Measurements from ENCODE around the gene ATAT1.

Gene ATAT1

GRCh38 chr6:30682143-30683117, 55.8 kb downstream of the ATAT1 start:
- no peak for DNase-seq (ENCODE audit: low read depth, low spot score)

DNA sequence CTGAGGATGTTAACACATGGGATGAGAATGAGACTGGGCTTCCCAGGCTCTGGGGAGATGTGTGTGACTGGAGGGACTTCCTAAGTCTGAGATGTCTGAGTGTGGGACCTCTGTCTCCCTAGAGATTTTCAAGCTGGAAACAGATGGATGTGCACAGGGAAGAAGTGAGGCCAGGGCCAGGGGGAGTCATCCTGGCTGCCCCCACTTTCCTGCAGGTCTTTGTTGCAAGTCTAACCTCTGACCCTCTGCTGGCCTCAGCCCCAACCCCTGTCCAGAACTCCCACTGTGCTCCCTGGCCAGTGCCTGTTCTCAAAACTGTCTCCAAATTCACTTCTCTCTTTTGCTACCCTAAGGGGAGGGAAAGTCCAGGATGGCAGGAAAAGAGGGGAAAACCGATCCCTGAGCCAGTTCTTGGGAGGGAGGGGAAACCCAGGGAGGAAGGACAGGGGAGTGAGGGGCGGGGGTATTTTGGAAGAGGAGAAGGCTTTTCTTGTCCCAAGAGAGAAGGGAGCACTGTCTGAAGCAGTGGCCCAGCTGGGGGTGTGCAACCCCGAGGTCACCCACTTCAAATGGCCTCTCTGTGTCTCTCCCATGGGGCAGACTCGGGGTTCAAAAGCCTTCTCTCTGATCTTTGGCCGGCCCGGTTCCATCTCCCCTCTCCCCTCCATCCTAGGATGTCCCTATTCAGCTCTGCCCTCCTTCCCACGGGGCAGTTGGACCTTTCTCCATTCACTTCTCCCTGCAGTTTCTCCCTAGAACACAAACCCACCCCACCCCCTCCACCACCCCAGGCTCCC, 56.7 kb downstream of the ATAT1 start:
- H3K27ac ChIP-seq: peak overlapping the region; percentile 98
- DNase-seq (ENCODE audit: low read depth, low spot score): no peak

More at GRCh38 chr6:30682143-30683117, 55.8 kb downstream of the ATAT1 start:
- H3K27ac ChIP-seq: peak overlapping the region; percentile 98

GRCh38 chr6:30683980-30684338, 57.3 kb downstream of the ATAT1 start:
- DNase-seq (ENCODE audit: low read depth, low spot score): no peak

DNA sequence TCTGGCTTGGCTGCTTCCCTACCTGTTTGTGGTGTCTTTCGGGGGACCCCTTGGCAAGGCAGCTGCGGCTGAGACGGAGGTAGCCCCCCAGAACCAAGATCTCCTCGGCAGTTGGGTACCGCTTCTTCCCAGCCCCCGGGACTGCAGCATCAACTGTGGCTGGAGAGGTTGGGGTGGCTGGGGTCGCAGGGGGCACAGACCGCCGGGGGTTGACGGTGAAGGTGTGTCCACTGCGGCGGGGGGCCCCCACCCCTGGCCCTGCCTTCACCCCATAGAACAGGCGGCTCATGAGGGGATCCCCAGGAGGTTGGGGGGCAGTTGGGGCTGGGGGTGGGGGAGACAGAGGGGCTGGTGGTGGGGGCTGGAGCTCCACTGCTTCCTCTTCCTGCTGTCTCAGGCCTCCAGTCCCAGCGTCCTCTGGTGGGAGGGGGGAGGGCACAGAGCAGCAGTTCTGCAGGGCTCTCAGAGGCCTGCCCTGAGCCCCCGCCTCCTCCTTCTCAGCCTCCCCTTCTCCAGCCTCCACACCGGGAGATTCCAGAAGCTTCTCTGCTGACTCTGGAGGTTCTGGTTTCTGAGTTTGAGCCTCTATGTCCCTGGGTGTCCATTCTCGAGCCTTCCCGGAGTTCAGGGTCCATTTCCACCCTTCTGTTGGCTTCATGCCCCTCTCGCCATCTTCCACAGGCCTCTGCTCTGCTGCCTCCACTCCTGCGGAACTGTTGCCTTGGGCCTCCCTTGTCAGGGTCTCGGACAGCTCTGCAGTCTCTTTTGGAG, 57.9 kb downstream of the ATAT1 start:
- peak overlapping the region; percentile 98 for H3K27ac ChIP-seq
- no peak for DNase-seq (ENCODE audit: low read depth, low spot score)

More at GRCh38 chr6:30683980-30684338, 57.3 kb downstream of the ATAT1 start:
- H3K27ac ChIP-seq: peak overlapping the region; percentile 98

DNA sequence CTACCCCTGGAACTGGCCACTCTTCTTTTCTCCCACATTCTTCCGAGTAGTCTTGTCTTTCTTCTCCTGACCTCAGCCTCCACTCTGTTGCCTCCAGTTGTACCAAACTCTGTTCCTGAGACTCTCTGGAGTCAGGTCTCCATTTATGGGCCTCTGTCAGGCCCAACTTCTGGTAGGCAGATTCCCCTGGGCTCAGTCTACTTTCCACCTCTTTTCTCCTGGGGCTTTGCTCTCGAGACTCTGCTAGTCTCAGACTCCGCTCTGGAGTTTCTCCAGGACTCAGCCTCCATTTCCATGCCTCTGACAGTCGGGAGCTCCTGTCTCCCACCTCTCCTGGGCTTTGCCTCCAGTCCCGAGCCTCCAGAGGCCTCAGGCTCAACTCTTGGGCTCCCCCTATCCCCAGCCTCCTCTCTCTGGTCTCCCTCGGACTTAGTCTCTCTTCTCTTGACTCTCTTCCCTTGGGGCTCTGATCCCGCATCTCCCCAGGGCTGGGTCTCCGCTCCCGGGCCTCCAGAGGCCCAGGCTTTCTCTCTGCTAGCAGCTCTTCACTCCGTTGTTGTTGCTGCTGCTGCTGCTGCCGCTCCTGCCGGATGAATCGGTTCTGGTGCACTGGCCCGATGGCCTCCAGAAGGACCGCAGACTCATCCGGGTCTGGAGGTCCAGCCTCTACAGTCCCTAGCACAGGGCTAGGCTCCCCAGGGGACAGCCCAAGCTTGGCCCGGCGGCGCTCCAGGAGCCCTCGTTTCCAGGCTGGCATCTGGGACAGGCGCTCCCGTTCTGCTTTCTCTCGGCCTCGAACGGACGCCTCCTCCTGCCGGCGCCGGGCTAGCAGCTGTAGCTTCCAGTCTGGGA, 58.7 kb downstream of the ATAT1 start:
- H3K27ac ChIP-seq: peak overlapping the region; percentile 98
- DNase-seq (ENCODE audit: low read depth, low spot score): no peak

GRCh38 chr6:30686009-30686907, 59.6 kb downstream of the ATAT1 start, which contains the start of gene PPP1R18:
Gene PPP1R18, minus strand, starts transcription at chr6:30686645. Its CDS starts 627 bp downstream, at chr6:30686018.
- DNase-seq (ENCODE audit: low read depth, low spot score): no peak
- H3K27ac ChIP-seq: peak within 1 kb of the TSS; percentile 98

- peak; percentile 83 for DNase-seq (ENCODE audit: low read depth, low spot score)
- peak overlapping the region; percentile 98 for H3K27ac ChIP-seq
These were observed 60.4 kb downstream of the ATAT1 start for GRCh38 chr6:30686908-30687658.

- DNase-seq (ENCODE audit: low read depth, low spot score): no peak
- H3K27ac ChIP-seq: peak overlapping the region; percentile 98
These were observed 61.2 kb downstream of the ATAT1 start for GRCh38 chr6:30687659-30688431.

GRCh38 chr6:30688569-30688968, 61.9 kb downstream of the ATAT1 start:
- peak overlapping the region; percentile 98 for H3K27ac ChIP-seq
- DNase-seq (ENCODE audit: low read depth, low spot score): no peak

- DNase-seq (ENCODE audit: low read depth, low spot score): no peak
- peak overlapping the region; percentile 98 for H3K27ac ChIP-seq
These were observed 62.6 kb downstream of the ATAT1 start for GRCh38 chr6:30689022-30689865.

DNA sequence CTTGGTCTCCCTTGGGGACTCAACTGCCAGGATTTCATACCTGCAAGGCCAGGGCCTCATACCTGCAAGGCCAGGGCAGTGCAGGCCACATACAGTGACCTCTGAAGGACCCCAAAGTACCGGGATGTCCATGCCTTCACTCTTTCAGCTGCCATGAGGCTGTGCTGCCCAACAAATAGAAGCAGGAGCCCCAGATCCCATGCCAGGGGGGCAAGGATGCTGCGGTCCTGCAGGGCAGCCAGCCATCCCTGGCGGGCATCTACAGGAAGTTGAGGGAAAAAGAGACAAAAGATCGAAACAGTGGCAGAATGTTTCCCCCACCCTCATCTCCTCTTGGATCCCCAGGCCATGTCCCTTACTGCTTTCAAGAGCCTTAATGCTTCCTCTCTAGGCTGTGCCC, 63.3 kb downstream of the ATAT1 start:
- no peak for DNase-seq (ENCODE audit: low read depth, low spot score)
- peak overlapping the region; percentile 98 for H3K27ac ChIP-seq

DNA sequence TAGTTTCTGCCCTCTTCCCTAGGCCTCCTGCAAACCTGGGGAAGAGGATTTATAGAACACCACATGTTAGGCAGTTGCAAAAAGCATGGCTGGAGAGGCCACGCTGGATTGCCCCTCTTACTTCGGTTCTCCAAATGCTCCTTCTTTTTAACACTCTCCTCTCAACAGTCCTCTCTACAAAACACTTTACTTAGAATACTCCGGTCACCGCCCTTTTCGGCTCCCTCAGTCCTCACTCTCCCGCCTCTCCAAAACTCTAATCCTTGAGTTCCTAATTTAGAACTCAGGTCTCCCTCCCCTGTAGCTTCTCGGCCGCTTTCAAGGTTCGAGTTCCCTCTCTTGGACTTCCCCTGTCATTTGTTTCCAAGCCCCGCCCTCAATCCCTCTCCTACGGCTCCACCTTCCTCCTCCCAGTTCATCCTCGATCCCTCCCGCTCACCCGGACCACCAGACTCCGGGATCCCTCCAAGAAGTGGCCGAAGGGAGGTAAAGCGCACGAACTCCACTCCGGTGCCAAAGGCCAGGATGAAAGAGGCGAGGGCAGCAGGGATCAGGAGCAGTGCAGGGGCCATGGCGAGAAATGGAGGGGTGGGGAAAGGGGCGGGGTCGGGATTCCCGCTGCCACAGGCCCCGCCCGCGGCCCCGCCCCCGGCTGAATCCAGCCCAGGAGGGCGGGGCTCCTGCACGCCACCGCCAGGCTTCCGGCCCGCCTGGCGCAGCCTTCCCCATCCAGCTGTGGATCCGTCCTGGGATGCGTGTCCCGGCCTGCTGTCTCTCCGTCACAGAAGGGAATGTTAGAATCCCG, 63.9 kb downstream of the ATAT1 start, which contains the start of gene NRM:
Gene NRM (minus strand): TSS at position 582 of the 805 bp plus-strand sequence. CDS start 10 bp downstream, at position 572.
- DNase-seq (ENCODE audit: low read depth, low spot score): peak; percentile 50
- peak within 1 kb of the TSS; percentile 98 for H3K27ac ChIP-seq

DNA sequence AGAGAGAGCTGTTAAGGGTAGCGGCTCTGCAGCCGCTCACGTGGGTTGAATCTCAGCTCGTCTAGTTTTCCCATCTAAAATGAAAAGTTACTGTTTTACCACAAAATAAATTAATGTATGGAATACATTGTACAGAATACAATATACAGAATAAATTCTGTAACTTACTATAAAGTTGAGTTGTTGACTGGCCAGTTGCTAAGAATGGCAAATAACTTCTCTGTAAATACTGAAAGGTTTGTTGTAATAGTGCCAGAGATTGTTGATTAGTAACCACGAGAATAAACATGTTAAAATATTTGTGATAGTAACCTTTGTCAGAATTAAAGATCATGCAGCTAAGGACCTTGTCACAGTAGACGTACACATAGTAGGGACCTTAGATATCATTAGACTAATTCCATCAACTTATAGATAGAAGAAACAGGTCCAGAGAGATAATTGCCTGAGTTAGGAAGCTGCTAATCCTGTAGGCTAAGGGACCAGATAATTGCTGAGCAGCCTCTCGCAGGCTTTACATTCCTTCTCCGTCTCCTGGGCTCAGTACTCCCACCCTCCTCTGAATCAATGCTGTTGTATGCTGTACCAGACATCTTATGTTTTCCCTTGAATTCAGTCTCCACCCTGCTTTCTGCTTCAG, 64.7 kb downstream of the ATAT1 start:
- peak overlapping the region; percentile 98 for H3K27ac ChIP-seq
- no peak for DNase-seq (ENCODE audit: low read depth, low spot score)

All from epithelial cell of prostate (primary cell).